ENCODE results near the gene NSMF.

Gene NSMF

GRCh38 chr9:137447722-137448601, 11.2 kb downstream of the NSMF start:
- DNase-seq (ENCODE audit: low spot score), result no peak

GRCh38 chr9:137446851-137447471, 12.2 kb downstream of the NSMF start:
- DNase-seq (ENCODE audit: low spot score), result peak; percentile 61

GRCh38 chr9:137445930-137446431, 13.2 kb downstream of the NSMF start:
- no peak for DNase-seq (ENCODE audit: low spot score)

- DNase-seq (ENCODE audit: low spot score), result peak; percentile 83
These were observed 13.8 kb downstream of the NSMF start for GRCh38 chr9:137445275-137445807.

- no peak for DNase-seq (ENCODE audit: low spot score)
These were observed 14.9 kb downstream of the NSMF start for GRCh38 chr9:137444106-137444790.

- DNase-seq (ENCODE audit: low spot score), result no peak
These were observed 17.2 kb downstream of the NSMF start for GRCh38 chr9:137441935-137442321.

- DNase-seq (ENCODE audit: low spot score), result no peak
These were observed 17.7 kb downstream of the NSMF start, which contains the start of gene ENTPD8 for GRCh38 chr9:137441289-137441934. Gene ENTPD8, minus strand, starts transcription at chr9:137441357. Its CDS starts 3,072 bp downstream, at chr9:137438285.

GRCh38 chr9:137439158-137439714, 19.9 kb downstream of the NSMF start:
- DNase-seq (ENCODE audit: low spot score), result no peak

GRCh38 chr9:137438591-137439157, 20.5 kb downstream of the NSMF start:
- DNase-seq (ENCODE audit: low spot score), result no peak

- DNase-seq (ENCODE audit: low spot score), result no peak
These were observed 21.2 kb downstream of the NSMF start for GRCh38 chr9:137437691-137438590.

- DNase-seq (ENCODE audit: low spot score), result no peak
These were observed 22.2 kb downstream of the NSMF start for GRCh38 chr9:137436761-137437600.

- DNase-seq (ENCODE audit: low spot score), result no peak
These were observed 23.0 kb downstream of the NSMF start for GRCh38 chr9:137435980-137436760.

- no peak for DNase-seq (ENCODE audit: low spot score)
These were observed 23.7 kb downstream of the NSMF start for GRCh38 chr9:137435381-137435891.

- no peak for DNase-seq (ENCODE audit: low spot score)
These were observed 24.4 kb downstream of the NSMF start for GRCh38 chr9:137434498-137435380.

- DNase-seq (ENCODE audit: low spot score), result no peak
These were observed 25.2 kb downstream of the NSMF start for GRCh38 chr9:137433916-137434431.

GRCh38 chr9:137433349-137433915, 25.7 kb downstream of the NSMF start:
- no peak for DNase-seq (ENCODE audit: low spot score)
